ENCODE results near the gene ANKS3. TPM values are rescaled to one million over a fixed set of nuclear protein-coding genes. Genes with fewer than 3 reads are reported as not detected.

ANKS3 gene
- total and polyA plus RNA-seq, 2 experiments from 2014 or later: 22.5 to 24.9 TPM

DNA sequence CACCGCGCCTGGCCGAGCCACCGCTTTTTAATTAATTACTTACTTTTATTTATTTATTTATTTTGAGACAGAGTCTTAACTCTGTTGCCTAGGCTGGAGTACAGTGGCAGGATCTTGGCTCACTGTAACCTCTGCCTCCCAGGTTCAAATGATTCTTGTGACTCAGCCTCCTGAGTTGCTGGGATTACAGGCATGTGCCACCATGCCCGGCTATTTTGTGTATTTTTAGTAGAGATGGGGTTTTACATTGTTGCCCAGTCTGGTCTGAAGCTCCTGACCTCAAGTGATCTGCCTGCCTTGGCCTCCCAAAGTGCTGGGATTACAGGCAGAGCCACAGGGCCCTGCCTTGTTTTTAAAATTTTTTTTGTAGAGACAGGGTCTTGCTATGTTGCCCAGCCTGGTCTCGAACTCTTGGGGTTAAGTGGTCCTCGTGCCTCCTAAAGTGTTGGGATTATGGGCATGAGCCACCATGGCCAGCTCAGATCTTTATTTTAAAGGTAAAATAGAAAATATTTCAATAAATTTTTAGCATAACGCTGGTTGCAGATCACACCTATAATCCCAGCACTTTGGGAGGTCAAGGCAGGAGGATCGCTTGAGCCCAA lies 59.0 kb downstream of the ANKS3 start:
- Histone ChIP-seq H3K36me3 (ENCODE audit: insufficient read depth) (no peaks in the 10 kb centered on the region), H3K4me1 (ENCODE audit: insufficient read depth) (no peaks in the 10 kb centered on the region), H3K79me2 (replicated peaks; ENCODE audit: insufficient read depth) (no peaks in the 10 kb centered on the region), H3K9me2 (ENCODE audit: insufficient read depth) (no peaks in the 10 kb centered on the region), H2AFZ (no peak overlapping the region), H3F3A (replicated peaks; ENCODE audit: low read depth) (peaks cover 12% of the 10 kb centered on the region; the same call in 1 of the 2 replicates), H3K27ac (ENCODE audit: low read depth) (peak overlapping the region; percentile 88; the same call in 1 of the 2 replicates), H3K4me3 (no peak overlapping the region), H3K4me2 (no peak overlapping the region), H3K27me3 (ENCODE audit: insufficient read depth) (no peaks in the 10 kb centered on the region), H4K20me1 (replicated peaks; ENCODE audit: insufficient read depth) (no peaks in the 10 kb centered on the region; the same call in 1 of the 2 replicates)
- Mint-ChIP-seq H3K27ac (no peak overlapping the region), H3K4me3 (no peak overlapping the region), H3K27me3 (ENCODE audit: insufficient read depth, low read depth, poor library complexity) (peaks cover 5% of the 10 kb centered on the region), H3K9me3 (no peaks in the 10 kb centered on the region), H3K36me3 (ENCODE audit: low read depth) (peaks cover 11% of the 10 kb centered on the region), H3K4me1 (peaks cover 12% of the 10 kb centered on the region)
- DNase-seq (ENCODE audit: low spot score) (no peak), ATAC-seq (no peak)
- no peak for TF ChIP-seq CREB1 (CRISPR knock-in tag; IDR thresholded peaks at IDR 0.05; ENCODE audit: low read depth)
- TF ChIP-seq ZNF331 (CRISPR knock-in tag; IDR thresholded peaks at IDR 0.05; ENCODE audit: low read depth): no peak
- no peak for TF ChIP-seq EZH2phosphoT487 (IDR thresholded peaks at IDR 0.05; ENCODE audit: unreplicated experiment)
- TF ChIP-seq, protein P1, sequence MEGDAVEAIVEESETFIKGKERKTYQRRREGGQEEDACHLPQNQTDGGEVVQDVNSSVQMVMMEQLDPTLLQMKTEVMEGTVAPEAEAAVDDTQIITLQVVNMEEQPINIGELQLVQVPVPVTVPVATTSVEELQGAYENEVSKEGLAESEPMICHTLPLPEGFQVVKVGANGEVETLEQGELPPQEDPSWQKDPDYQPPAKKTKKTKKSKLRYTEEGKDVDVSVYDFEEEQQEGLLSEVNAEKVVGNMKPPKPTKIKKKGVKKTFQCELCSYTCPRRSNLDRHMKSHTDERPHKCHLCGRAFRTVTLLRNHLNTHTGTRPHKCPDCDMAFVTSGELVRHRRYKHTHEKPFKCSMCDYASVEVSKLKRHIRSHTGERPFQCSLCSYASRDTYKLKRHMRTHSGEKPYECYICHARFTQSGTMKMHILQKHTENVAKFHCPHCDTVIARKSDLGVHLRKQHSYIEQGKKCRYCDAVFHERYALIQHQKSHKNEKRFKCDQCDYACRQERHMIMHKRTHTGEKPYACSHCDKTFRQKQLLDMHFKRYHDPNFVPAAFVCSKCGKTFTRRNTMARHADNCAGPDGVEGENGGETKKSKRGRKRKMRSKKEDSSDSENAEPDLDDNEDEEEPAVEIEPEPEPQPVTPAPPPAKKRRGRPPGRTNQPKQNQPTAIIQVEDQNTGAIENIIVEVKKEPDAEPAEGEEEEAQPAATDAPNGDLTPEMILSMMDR (conservative IDR thresholded peaks at IDR 0.05; ENCODE audit: low read depth in 2 of 2): no peak
- TF ChIP-seq EZH2 (IDR thresholded peaks at IDR 0.05; ENCODE audit: low read depth, unreplicated experiment): no peak
- TF ChIP-seq, protein P2, sequence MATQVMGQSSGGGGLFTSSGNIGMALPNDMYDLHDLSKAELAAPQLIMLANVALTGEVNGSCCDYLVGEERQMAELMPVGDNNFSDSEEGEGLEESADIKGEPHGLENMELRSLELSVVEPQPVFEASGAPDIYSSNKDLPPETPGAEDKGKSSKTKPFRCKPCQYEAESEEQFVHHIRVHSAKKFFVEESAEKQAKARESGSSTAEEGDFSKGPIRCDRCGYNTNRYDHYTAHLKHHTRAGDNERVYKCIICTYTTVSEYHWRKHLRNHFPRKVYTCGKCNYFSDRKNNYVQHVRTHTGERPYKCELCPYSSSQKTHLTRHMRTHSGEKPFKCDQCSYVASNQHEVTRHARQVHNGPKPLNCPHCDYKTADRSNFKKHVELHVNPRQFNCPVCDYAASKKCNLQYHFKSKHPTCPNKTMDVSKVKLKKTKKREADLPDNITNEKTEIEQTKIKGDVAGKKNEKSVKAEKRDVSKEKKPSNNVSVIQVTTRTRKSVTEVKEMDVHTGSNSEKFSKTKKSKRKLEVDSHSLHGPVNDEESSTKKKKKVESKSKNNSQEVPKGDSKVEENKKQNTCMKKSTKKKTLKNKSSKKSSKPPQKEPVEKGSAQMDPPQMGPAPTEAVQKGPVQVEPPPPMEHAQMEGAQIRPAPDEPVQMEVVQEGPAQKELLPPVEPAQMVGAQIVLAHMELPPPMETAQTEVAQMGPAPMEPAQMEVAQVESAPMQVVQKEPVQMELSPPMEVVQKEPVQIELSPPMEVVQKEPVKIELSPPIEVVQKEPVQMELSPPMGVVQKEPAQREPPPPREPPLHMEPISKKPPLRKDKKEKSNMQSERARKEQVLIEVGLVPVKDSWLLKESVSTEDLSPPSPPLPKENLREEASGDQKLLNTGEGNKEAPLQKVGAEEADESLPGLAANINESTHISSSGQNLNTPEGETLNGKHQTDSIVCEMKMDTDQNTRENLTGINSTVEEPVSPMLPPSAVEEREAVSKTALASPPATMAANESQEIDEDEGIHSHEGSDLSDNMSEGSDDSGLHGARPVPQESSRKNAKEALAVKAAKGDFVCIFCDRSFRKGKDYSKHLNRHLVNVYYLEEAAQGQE (IDR thresholded peaks at IDR 0.05; ENCODE audit: unreplicated experiment): no peak
- TF ChIP-seq, protein P3, sequence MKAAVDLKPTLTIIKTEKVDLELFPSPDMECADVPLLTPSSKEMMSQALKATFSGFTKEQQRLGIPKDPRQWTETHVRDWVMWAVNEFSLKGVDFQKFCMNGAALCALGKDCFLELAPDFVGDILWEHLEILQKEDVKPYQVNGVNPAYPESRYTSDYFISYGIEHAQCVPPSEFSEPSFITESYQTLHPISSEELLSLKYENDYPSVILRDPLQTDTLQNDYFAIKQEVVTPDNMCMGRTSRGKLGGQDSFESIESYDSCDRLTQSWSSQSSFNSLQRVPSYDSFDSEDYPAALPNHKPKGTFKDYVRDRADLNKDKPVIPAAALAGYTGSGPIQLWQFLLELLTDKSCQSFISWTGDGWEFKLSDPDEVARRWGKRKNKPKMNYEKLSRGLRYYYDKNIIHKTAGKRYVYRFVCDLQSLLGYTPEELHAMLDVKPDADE (IDR thresholded peaks at IDR 0.05): no peak
- no peak for TF ChIP-seq POLR2AphosphoS5 (IDR thresholded peaks at IDR 0.05; ENCODE audit: low read depth)
- TF ChIP-seq STAT1 (IDR thresholded peaks at IDR 0.05; ENCODE audit: unreplicated experiment): no peak
- no peak for TF ChIP-seq ZNF114 (CRISPR knock-in tag; IDR thresholded peaks at IDR 0.05)
- no peak for TF ChIP-seq JUNB (IDR thresholded peaks at IDR 0.05; ENCODE audit: unreplicated experiment)
- TF ChIP-seq, protein P4, sequence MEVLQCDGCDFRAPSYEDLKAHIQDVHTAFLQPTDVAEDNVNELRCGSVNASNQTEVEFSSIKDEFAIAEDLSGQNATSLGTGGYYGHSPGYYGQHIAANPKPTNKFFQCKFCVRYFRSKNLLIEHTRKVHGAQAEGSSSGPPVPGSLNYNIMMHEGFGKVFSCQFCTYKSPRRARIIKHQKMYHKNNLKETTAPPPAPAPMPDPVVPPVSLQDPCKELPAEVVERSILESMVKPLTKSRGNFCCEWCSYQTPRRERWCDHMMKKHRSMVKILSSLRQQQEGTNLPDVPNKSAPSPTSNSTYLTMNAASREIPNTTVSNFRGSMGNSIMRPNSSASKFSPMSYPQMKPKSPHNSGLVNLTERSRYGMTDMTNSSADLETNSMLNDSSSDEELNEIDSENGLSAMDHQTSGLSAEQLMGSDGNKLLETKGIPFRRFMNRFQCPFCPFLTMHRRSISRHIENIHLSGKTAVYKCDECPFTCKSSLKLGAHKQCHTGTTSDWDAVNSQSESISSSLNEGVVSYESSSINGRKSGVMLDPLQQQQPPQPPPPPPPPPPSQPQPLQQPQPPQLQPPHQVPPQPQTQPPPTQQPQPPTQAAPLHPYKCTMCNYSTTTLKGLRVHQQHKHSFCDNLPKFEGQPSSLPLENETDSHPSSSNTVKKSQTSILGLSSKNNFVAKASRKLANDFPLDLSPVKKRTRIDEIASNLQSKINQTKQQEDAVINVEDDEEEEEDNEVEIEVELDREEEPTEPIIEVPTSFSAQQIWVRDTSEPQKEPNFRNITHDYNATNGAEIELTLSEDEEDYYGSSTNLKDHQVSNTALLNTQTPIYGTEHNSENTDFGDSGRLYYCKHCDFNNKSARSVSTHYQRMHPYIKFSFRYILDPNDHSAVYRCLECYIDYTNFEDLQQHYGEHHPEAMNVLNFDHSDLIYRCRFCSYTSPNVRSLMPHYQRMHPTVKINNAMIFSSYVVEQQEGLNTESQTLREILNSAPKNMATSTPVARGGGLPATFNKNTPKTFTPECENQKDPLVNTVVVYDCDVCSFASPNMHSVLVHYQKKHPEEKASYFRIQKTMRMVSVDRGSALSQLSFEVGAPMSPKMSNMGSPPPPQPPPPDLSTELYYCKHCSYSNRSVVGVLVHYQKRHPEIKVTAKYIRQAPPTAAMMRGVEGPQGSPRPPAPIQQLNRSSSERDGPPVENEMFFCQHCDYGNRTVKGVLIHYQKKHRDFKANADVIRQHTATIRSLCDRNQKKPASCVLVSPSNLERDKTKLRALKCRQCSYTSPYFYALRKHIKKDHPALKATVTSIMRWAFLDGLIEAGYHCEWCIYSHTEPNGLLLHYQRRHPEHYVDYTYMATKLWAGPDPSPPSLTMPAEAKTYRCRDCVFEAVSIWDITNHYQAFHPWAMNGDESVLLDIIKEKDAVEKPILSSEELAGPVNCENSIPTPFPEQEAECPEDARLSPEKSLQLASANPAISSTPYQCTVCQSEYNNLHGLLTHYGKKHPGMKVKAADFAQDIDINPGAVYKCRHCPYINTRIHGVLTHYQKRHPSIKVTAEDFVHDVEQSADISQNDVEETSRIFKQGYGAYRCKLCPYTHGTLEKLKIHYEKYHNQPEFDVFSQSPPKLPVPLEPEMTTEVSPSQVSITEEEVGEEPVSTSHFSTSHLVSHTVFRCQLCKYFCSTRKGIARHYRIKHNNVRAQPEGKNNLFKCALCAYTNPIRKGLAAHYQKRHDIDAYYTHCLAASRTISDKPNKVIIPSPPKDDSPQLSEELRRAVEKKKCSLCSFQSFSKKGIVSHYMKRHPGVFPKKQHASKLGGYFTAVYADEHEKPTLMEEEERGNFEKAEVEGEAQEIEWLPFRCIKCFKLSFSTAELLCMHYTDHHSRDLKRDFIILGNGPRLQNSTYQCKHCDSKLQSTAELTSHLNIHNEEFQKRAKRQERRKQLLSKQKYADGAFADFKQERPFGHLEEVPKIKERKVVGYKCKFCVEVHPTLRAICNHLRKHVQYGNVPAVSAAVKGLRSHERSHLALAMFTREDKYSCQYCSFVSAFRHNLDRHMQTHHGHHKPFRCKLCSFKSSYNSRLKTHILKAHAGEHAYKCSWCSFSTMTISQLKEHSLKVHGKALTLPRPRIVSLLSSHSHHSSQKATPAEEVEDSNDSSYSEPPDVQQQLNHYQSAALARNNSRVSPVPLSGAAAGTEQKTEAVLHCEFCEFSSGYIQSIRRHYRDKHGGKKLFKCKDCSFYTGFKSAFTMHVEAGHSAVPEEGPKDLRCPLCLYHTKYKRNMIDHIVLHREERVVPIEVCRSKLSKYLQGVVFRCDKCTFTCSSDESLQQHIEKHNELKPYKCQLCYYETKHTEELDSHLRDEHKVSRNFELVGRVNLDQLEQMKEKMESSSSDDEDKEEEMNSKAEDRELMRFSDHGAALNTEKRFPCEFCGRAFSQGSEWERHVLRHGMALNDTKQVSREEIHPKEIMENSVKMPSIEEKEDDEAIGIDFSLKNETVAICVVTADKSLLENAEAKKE (CRISPR knock-in tag; IDR thresholded peaks at IDR 0.05): no peak
- no peak for TF ChIP-seq NANOG (IDR thresholded peaks at IDR 0.05; ENCODE audit: borderline replicate concordance)
